ENCODE measurements around the gene ANO8.

Gene ANO8

DNA sequence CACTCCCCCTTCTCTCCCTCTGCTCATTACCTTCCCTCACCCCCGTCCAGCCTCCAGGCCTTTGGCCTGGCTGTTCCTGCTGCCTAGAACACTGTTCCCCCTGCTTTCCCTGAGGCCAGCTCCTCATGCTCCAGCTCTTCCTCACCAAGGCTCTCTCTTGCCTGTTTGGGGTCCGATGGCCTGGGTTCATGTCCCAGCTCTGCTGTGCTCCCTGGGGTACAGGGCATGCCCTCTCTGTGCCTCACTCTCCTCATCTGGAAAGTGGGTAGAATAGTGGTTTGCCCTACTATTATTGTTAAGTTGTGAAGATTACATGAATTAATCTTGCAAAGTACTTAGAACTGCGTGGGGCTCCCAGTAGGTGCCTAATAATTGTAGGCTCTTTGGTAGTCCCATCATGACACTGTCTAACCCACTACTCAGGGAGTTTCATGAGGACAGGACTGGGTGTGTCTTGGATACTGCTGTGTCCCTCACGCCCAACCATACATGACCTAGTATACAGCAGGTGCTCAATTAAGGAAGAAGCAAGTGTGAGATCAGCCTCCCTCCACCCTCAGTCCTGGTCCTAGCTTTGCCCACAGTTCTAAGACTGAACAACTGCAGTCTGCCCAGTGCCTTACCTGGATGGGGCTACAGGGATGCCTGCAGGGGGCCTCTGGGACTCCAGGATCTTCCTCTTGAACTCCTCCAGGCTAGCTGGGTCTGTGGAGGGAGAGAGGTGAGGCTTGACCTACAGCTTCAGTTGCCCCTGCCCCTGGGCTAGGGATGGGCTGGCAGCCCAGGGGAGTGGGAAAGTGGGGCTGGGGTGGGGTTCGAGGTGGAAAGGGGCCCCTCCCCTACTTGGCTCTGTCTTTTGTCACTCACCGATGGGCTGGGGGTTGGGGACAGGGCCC is 25.5 kb upstream of the ANO8 start:
- H3K4me1 ChIP-seq (ENCODE audit: control insufficient read depth, insufficient read depth, low read depth, low read length), result peaks cover 6% of the 10 kb centered on the region
- no peak overlapping the region for H4K8ac ChIP-seq (ENCODE audit: low read length)
- WGBS, result 84% methylated on average over 5 of the region's 6 CpGs
- no peak overlapping the region for H3K27ac ChIP-seq (ENCODE audit: low read length, poor library complexity, severe bottlenecking)
- DNase-seq, result no peak
- no peak overlapping the region for H3K14ac ChIP-seq (ENCODE audit: low read length in 2 of 2)
- H4K91ac ChIP-seq (ENCODE audit: low read length), result no peak overlapping the region
- no peak overlapping the region for H2BK120ac ChIP-seq (ENCODE audit: low read depth, low read length)
- no peak overlapping the region for H3K23ac ChIP-seq (ENCODE audit: low read length in 2 of 2)
- no peak overlapping the region for H2BK15ac ChIP-seq (ENCODE audit: low read depth, poor library complexity, severe bottlenecking)
- H3K9ac ChIP-seq (ENCODE audit: low read length), result no peak overlapping the region
- no peak overlapping the region for H3K4me3 ChIP-seq (ENCODE audit: insufficient read depth in 1 of 2, low read depth in 1 of 2, low read length in 2 of 2)
- no peaks in the 10 kb centered on the region for H3K9me3 ChIP-seq (ENCODE audit: control insufficient read depth, low read length)
- no peak overlapping the region for H3K4ac ChIP-seq (ENCODE audit: low read depth in 1 of 2, low read length in 2 of 2)
- H3K4me2 ChIP-seq (ENCODE audit: low read length, poor library complexity, severe bottlenecking), result no peak overlapping the region
- H2AK5ac ChIP-seq (ENCODE audit: low read length, severe bottlenecking), result no peak overlapping the region
- H2BK12ac ChIP-seq (ENCODE audit: low read length in 2 of 2), result no peak overlapping the region
- H3K36me3 ChIP-seq (ENCODE audit: control insufficient read depth in 1 of 2, insufficient read depth in 2 of 2, low read depth in 1 of 2, low read length in 2 of 2), result no peaks in the 10 kb centered on the region
- H2AFZ ChIP-seq (ENCODE audit: low read depth, low read length), result peak overlapping the region; percentile 44
- H3K27me3 ChIP-seq (ENCODE audit: control insufficient read depth in 1 of 2, insufficient read depth in 1 of 2, low read length in 2 of 2), result peaks cover 0 to 18% of the 10 kb centered on the region in 2 experiments
- H3K18ac ChIP-seq (ENCODE audit: low read depth in 1 of 2, low read length in 2 of 2), result no peak overlapping the region
- no peaks in the 10 kb centered on the region for H3K79me1 ChIP-seq (replicated peaks; ENCODE audit: low read length, poor library complexity, severe bottlenecking)
- H2BK5ac ChIP-seq (ENCODE audit: low read depth, low read length, poor library complexity, severe bottlenecking), result no peak overlapping the region

GRCh38 chr19:17358395-17358794 is 23.7 kb upstream of the ANO8 start:
- Histone ChIP-seq H2AFZ (ENCODE audit: low read depth, low read length) (no peak overlapping the region), H2AK5ac (ENCODE audit: low read length, severe bottlenecking) (no peak overlapping the region), H3K4me2 (ENCODE audit: low read length, poor library complexity, severe bottlenecking) (no peak overlapping the region), H3K9ac (ENCODE audit: low read length) (no peak overlapping the region), H2BK12ac (ENCODE audit: low read length in 2 of 2) (no peak overlapping the region), H4K8ac (ENCODE audit: low read length) (peak overlapping the region; percentile 87), H3K79me1 (replicated peaks; ENCODE audit: low read length, poor library complexity, severe bottlenecking) (no peaks in the 10 kb centered on the region), H3K18ac (ENCODE audit: low read depth in 1 of 2, low read length in 2 of 2) (peak overlapping the region in 1 of 2 experiments; percentile 18), H3K4me1 (ENCODE audit: control insufficient read depth, insufficient read depth, low read depth, low read length) (peaks cover 6% of the 10 kb centered on the region), H3K36me3 (ENCODE audit: control insufficient read depth in 1 of 2, insufficient read depth in 2 of 2, low read depth in 1 of 2, low read length in 2 of 2) (no peaks in the 10 kb centered on the region), H2BK5ac (ENCODE audit: low read depth, low read length, poor library complexity, severe bottlenecking) (no peak overlapping the region), H3K27me3 (ENCODE audit: control insufficient read depth in 1 of 2, insufficient read depth in 1 of 2, low read length in 2 of 2) (peaks cover 0 to 14% of the 10 kb centered on the region in 2 experiments), H2BK120ac (ENCODE audit: low read depth, low read length) (no peak overlapping the region), H3K14ac (ENCODE audit: low read length in 2 of 2) (no peak overlapping the region), H3K4me3 (ENCODE audit: insufficient read depth in 1 of 2, low read depth in 1 of 2, low read length in 2 of 2) (peak overlapping the region in 1 of 2 experiments; percentile 11), H4K91ac (ENCODE audit: low read length) (no peak overlapping the region), H3K23ac (ENCODE audit: low read length in 2 of 2) (no peak overlapping the region), H3K9me3 (ENCODE audit: control insufficient read depth, low read length) (no peaks in the 10 kb centered on the region), H2BK15ac (ENCODE audit: low read depth, poor library complexity, severe bottlenecking) (no peak overlapping the region), H3K4ac (ENCODE audit: low read depth in 1 of 2, low read length in 2 of 2) (no peak overlapping the region), H3K27ac (ENCODE audit: low read length, poor library complexity, severe bottlenecking) (no peak overlapping the region)
- 63% methylated on average over 7 of the region's 7 CpGs for WGBS
- DNase-seq, result peak; percentile 31

- H2BK12ac ChIP-seq (ENCODE audit: low read length in 2 of 2), result no peak overlapping the region
- no peak overlapping the region for H2BK15ac ChIP-seq (ENCODE audit: low read depth, poor library complexity, severe bottlenecking)
- no peak overlapping the region for H3K27ac ChIP-seq (ENCODE audit: low read length, poor library complexity, severe bottlenecking)
- H3K4me2 ChIP-seq (ENCODE audit: low read length, poor library complexity, severe bottlenecking), result no peak overlapping the region
- no peaks in the 10 kb centered on the region for H3K36me3 ChIP-seq (ENCODE audit: control insufficient read depth in 1 of 2, insufficient read depth in 2 of 2, low read depth in 1 of 2, low read length in 2 of 2)
- H3K79me1 ChIP-seq (replicated peaks; ENCODE audit: low read length, poor library complexity, severe bottlenecking), result no peaks in the 10 kb centered on the region
- H2AK5ac ChIP-seq (ENCODE audit: low read length, severe bottlenecking), result no peak overlapping the region
- no peak overlapping the region for H2BK5ac ChIP-seq (ENCODE audit: low read depth, low read length, poor library complexity, severe bottlenecking)
- peaks cover 6% of the 10 kb centered on the region for H3K4me1 ChIP-seq (ENCODE audit: control insufficient read depth, insufficient read depth, low read depth, low read length)
- no peak overlapping the region for H3K4me3 ChIP-seq (ENCODE audit: insufficient read depth in 1 of 2, low read depth in 1 of 2, low read length in 2 of 2)
- H3K9ac ChIP-seq (ENCODE audit: low read length), result no peak overlapping the region
- DNase-seq, result no peak
- H3K23ac ChIP-seq (ENCODE audit: low read length in 2 of 2), result no peak overlapping the region
- H2AFZ ChIP-seq (ENCODE audit: low read depth, low read length), result no peak overlapping the region
- no peak overlapping the region for H3K4ac ChIP-seq (ENCODE audit: low read depth in 1 of 2, low read length in 2 of 2)
- WGBS, result 91% methylated on average over 11 of the region's 11 CpGs
- no peaks in the 10 kb centered on the region for H3K9me3 ChIP-seq (ENCODE audit: control insufficient read depth, low read length)
- no peak overlapping the region for H4K91ac ChIP-seq (ENCODE audit: low read length)
- H3K18ac ChIP-seq (ENCODE audit: low read depth in 1 of 2, low read length in 2 of 2), result no peak overlapping the region
- H2BK120ac ChIP-seq (ENCODE audit: low read depth, low read length), result no peak overlapping the region
- no peak overlapping the region for H3K14ac ChIP-seq (ENCODE audit: low read length in 2 of 2)
- H3K27me3 ChIP-seq (ENCODE audit: control insufficient read depth in 1 of 2, insufficient read depth in 1 of 2, low read length in 2 of 2), result peaks cover 0 to 16% of the 10 kb centered on the region in 2 experiments
- no peak overlapping the region for H4K8ac ChIP-seq (ENCODE audit: low read length)
Observed at GRCh38 chr19:17357724-17358123, 23.1 kb upstream of the ANO8 start.

DNA sequence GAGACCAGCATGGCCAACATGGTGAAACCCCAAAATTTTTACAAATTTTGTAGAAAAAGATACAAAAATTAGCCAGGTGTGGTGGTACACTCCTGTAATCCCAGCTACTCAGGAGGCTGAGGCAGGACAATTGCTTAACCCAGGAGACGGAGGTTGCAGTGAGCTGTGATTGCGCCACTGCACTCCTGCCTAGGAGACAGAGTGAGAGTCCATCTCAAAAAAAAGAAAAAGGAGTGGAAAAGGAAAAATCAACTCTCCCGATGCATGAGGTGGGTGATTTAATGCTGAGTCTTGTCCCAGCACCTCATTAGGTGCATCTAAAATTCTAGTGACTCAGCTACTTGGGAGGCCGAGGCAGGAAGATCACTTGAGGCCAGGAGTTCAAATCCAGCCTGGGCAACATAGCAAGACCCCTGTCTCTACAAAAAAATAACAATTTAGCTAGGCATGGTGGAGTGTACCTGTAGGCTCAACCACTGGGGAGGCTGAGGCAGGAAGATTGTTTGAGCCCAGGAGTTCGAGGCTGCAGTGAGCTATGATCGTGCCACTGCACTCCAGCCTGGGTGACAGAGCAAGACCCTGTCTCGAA is 22.5 kb upstream of the ANO8 start:
- no peak overlapping the region for H2BK120ac ChIP-seq (ENCODE audit: low read depth, low read length)
- H4K8ac ChIP-seq (ENCODE audit: low read length), result no peak overlapping the region
- no peak overlapping the region for H3K18ac ChIP-seq (ENCODE audit: low read depth in 1 of 2, low read length in 2 of 2)
- H3K4me1 ChIP-seq (ENCODE audit: control insufficient read depth, insufficient read depth, low read depth, low read length), result peaks cover 6% of the 10 kb centered on the region
- no peaks in the 10 kb centered on the region for H3K9me3 ChIP-seq (ENCODE audit: control insufficient read depth, low read length)
- H3K27me3 ChIP-seq (ENCODE audit: control insufficient read depth in 1 of 2, insufficient read depth in 1 of 2, low read length in 2 of 2), result peaks cover 0 to 19% of the 10 kb centered on the region in 2 experiments
- 90% methylated on average over 7 of the region's 7 CpGs for WGBS
- H3K9ac ChIP-seq (ENCODE audit: low read length), result no peak overlapping the region
- H2BK15ac ChIP-seq (ENCODE audit: low read depth, poor library complexity, severe bottlenecking), result no peak overlapping the region
- H4K91ac ChIP-seq (ENCODE audit: low read length), result no peak overlapping the region
- no peak overlapping the region for H3K4me3 ChIP-seq (ENCODE audit: insufficient read depth in 1 of 2, low read depth in 1 of 2, low read length in 2 of 2)
- H3K23ac ChIP-seq (ENCODE audit: low read length in 2 of 2), result no peak overlapping the region
- H3K79me1 ChIP-seq (replicated peaks; ENCODE audit: low read length, poor library complexity, severe bottlenecking), result no peaks in the 10 kb centered on the region
- H3K4ac ChIP-seq (ENCODE audit: low read depth in 1 of 2, low read length in 2 of 2), result no peak overlapping the region
- H2BK12ac ChIP-seq (ENCODE audit: low read length in 2 of 2), result no peak overlapping the region
- no peak overlapping the region for H3K4me2 ChIP-seq (ENCODE audit: low read length, poor library complexity, severe bottlenecking)
- no peak overlapping the region for H2AFZ ChIP-seq (ENCODE audit: low read depth, low read length)
- no peak overlapping the region for H2BK5ac ChIP-seq (ENCODE audit: low read depth, low read length, poor library complexity, severe bottlenecking)
- no peak overlapping the region for H2AK5ac ChIP-seq (ENCODE audit: low read length, severe bottlenecking)
- no peak for DNase-seq
- H3K27ac ChIP-seq (ENCODE audit: low read length, poor library complexity, severe bottlenecking), result no peak overlapping the region
- no peaks in the 10 kb centered on the region for H3K36me3 ChIP-seq (ENCODE audit: control insufficient read depth in 1 of 2, insufficient read depth in 2 of 2, low read depth in 1 of 2, low read length in 2 of 2)
- no peak overlapping the region for H3K14ac ChIP-seq (ENCODE audit: low read length in 2 of 2)

Measured in mesenchymal stem cell (in vitro differentiated cells and primary cell).